H1 (cell line): ENCODE data around the gene MARCHF9. TPM values are rescaled to one million over a fixed set of nuclear protein-coding genes. Genes with fewer than 3 reads are reported as not detected.

Experiments used
- CTBP2 ChIP-seq: IDR thresholded peaks from 2 replicates; pipeline ENCODE4 v1.7.0; 2011; ENCODE audit warnings: borderline replicate concordance, mild to moderate bottlenecking, moderate library complexity, mixed read lengths, low read length; ENCODE audit not compliant: insufficient read depth, insufficient read length
- GTF2F1 ChIP-seq: IDR thresholded peaks from 2 replicates; pipeline ENCODE4 v1.6.1; 2012; ENCODE audit warnings: low read depth, low read length, improper control_type of control experiment, borderline replicate concordance
- JUND ChIP-seq: IDR thresholded peaks from 2 replicates; pipeline ENCODE4 v1.6.1; 2011; ENCODE audit warnings: mild to moderate bottlenecking, improper control_type of control experiment, low read length
- NRF1 ChIP-seq: IDR thresholded peaks from 2 replicates; pipeline ENCODE4 v1.6.1; 2011; ENCODE audit warnings: mild to moderate bottlenecking, low read depth, low read length, improper control_type of control experiment
- RBBP5 ChIP-seq: IDR thresholded peaks from 2 replicates; pipeline ENCODE4 v1.7.1; 2012; ENCODE audit warnings: low read depth, mild to moderate bottlenecking, inconsistent platforms, low read length, moderate library complexity, borderline replicate concordance
- SRF ChIP-seq: IDR thresholded peaks from 2 replicates; pipeline ENCODE4 v1.6.1; 2011; ENCODE audit warnings: mild to moderate bottlenecking, low read depth, low read length, moderate library complexity
- SUZ12 ChIP-seq: fragments of 200-600 bp; sonication (generic); IDR thresholded peaks from 2 replicates; pipeline ENCODE4 v1.6.1; 2012; ENCODE audit warnings: mild to moderate bottlenecking, inconsistent platforms, low read length, moderate library complexity, mixed read lengths
- TBP ChIP-seq: IDR thresholded peaks from 2 replicates; pipeline ENCODE4 v1.6.1; 2011; ENCODE audit warnings: low read depth, low read length, improper control_type of control experiment
- polyA plus RNA-seq, 7 experiments: library from polyadenylated mRNA; depleted of rRNA in 3 of 7; stranded (reverse) in 5 of 7; unstranded in 2 of 7; fragments of >200 nt in 5 of 7; fragments of 200-250 nt in 2 of 7; gene quantifications; 1 replicate in 5 of 7; 2 replicates in 1 of 7; 4 replicates in 1 of 7; pipeline versions ENCODE4 v1.2.1 to v1.2.3, GENCODE V29; 2011 to 2013; ENCODE audit warnings: missing spikeins in 2 of 7, mixed read lengths in 2 of 7
- total RNA-seq: library from RNA; stranded (reverse); fragmentation: NEBNext Ultra II Directional; extraction: Animal tissue kit (Norgen Biotek cat#: 25700); gene quantifications from 2 replicates; pipeline ENCODE4 v1.2.1, GENCODE V29; 2021
- TF ChIP-seq, protein P1 (sequence below): IDR thresholded peaks from 2 replicates; pipeline ENCODE4 v1.6.1; 2012; ENCODE audit warnings: inconsistent platforms

The MARCHF9 gene
- total and polyA plus RNA-seq, 2 of the 8 experiments (the other 6 are each of a cell fraction or from before 2014, with no cell fraction given) = 6.4 to 7.8 TPM

GRCh38 chr12:57729321-57729844, 25.5 kb upstream of the MARCHF9 start (continued):
- TF ChIP-seq, protein P1, sequence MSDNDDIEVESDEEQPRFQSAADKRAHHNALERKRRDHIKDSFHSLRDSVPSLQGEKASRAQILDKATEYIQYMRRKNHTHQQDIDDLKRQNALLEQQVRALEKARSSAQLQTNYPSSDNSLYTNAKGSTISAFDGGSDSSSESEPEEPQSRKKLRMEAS = no peak
- TF ChIP-seq TBP (no peak), SRF (no peak), CTBP2 (no peak), RBBP5 (no peak), JUND (no peak), SUZ12 (no peak), GTF2F1 (no peak), NRF1 (no peak)
